Ovary (tissue), 9 donors: Measurements from ENCODE around the gene PRODH2. TPM values are rescaled to one million over a fixed set of nuclear protein-coding genes. Genes with fewer than 3 reads are reported as not detected.

Source experiments
- DNase-seq, 5 donors: peaks; one replicate each; pipeline ENCODE4 v3.0.0-alpha.2; 2019 to 2020
- H3K27ac ChIP-seq, 2 donors: fragments of 200-600 bp; one replicate each; pipeline versions ENCODE4 v1.5.1 to v1.8.0; 2019 to 2022
- H3K27me3 ChIP-seq: fragments of 200-600 bp; one replicate; pipeline ENCODE4 v1.8.0; 2022
- H3K36me3 ChIP-seq: fragments of 200-600 bp; sonication (generic); one replicate; pipeline ENCODE4 v1.5.1; 2019
- H3K4me1 ChIP-seq: one replicate; pipeline ENCODE4 v1.8.1; 2013; ENCODE audit warnings: mild to moderate bottlenecking, moderate library complexity; ENCODE audit not compliant: insufficient read depth
- H3K4me3 ChIP-seq: fragments of 200-600 bp; sonication (generic); one replicate; pipeline ENCODE4 v1.5.1; 2017
- H3K9me3 ChIP-seq, 2 donors: fragments of 200-600 bp in 1 of 2; sonication (generic) in 1 of 2; one replicate each; pipeline versions ENCODE4 v1.5.1 to v1.8.1; 2013 to 2019; ENCODE audit warnings: mild to moderate bottlenecking in 1 of 2, moderate library complexity in 1 of 2
- EP300 ChIP-seq: sonication (generic); formaldehyde crosslinking; IDR thresholded peaks from one replicate; pipeline ENCODE4 v1.6.1; 2017; ENCODE audit warnings: antibody characterized with exemption
- POLR2A ChIP-seq: fragments of 450-650 bp; IDR thresholded peaks from one replicate; pipeline ENCODE4 v1.6.1; 2017; ENCODE audit warnings: antibody characterized with exemption, mild to moderate bottlenecking, moderate library complexity
- WGBS, 3 donors: extraction: QIAGEN DNeasy Blood & Tissue Kit in 1 of 3; methylation state at CpG; one replicate each; pipeline versions ENCODE4 v1.1.5 to v1.1.7; 2013 to 2017; 5-methylcytosine and 5-hydroxymethylcytosine counted together
- intact Hi-C, 4 donors: fragments of 100-400 bp; cut with DNase I; formaldehyde crosslinking; loops; one replicate each; pipeline versions ENCODE4 v1.11.0 to v1.15.1; 2022 to 2023
- polyA plus RNA-seq, 2 donors: library from polyadenylated mRNA; stranded (reverse); fragments of 200-250 nt in 1 of 2; fragments of 350-450 nt in 1 of 2; fragmentation: Illumina TruSeq in 1 of 2; extraction: RNeasy Lipid Tissue Mini Kit (QIAGEN cat#74804) in 1 of 2; gene quantifications; one replicate each; pipeline ENCODE4 v1.2.3, GENCODE V29; 2013 to 2014
- total RNA-seq, 7 donors: library from RNA; depleted of rRNA in 2 of 7; stranded (reverse); fragments of >200 nt in 2 of 7; fragmentation: NEBNext Ultra II Directional in 3 of 7; extraction: Animal tissue kit (Norgen Biotek cat#: 25700) in 3 of 7; gene quantifications; one replicate each; pipeline versions ENCODE4 v1.1.0 to v1.2.4, GENCODE V29; 2016 to 2023
- TF ChIP-seq, protein P1 (sequence below), 3 donors: fragments of 450-650 bp in 2 of 3; fragments of 200-600 bp in 1 of 3; IDR thresholded peaks; one replicate each; pipeline versions ENCODE4 v1.5.1 to v1.8.0; 2016 to 2022; ENCODE audit warnings: antibody characterized with exemption in 3 of 3, mild to moderate bottlenecking in 1 of 3
- donor health status: DM: no; HTN: no; CAD: no; lungs with moderate emphysema.
- donor health status: DM: no; HTN: no; CAD: no.
- donor health status: Bipolar disorder and iron deficiency.
- donor health status: DM: yes; HTN: yes; CAD: no.
- donor health status: DM: no; HTN: no; CAD: no.
- donor health status: DM: yes; HTN: yes; CAD: no.

Gene PRODH2
- total and polyA plus RNA-seq, 9 donors: 0.41 TPM; not detected in 8

- Histone ChIP-seq H3K27ac (no peak overlapping the region), H3K4me1 (no peaks in the 10 kb centered on the region), H3K36me3 (no peaks in the 10 kb centered on the region), H3K27me3 (no peaks in the 10 kb centered on the region), H3K4me3 (no peak overlapping the region), H3K9me3 (no peaks in the 10 kb centered on the region)
- intact Hi-C loops: loop anchor here in 1 of 4 donors (10.0 kb wide), 1 partner anchor 141 kb away; no protein-coding TSS in a partner anchor
- 78 to 79% (median 79%) methylated on average over 28 of the region's 28 CpGs for WGBS, 3 donors
- peak in 1 of 5 donors; percentile 23 for DNase-seq
- TF ChIP-seq POLR2A (no peak), EP300 (no peak)
- TF ChIP-seq, protein P1, sequence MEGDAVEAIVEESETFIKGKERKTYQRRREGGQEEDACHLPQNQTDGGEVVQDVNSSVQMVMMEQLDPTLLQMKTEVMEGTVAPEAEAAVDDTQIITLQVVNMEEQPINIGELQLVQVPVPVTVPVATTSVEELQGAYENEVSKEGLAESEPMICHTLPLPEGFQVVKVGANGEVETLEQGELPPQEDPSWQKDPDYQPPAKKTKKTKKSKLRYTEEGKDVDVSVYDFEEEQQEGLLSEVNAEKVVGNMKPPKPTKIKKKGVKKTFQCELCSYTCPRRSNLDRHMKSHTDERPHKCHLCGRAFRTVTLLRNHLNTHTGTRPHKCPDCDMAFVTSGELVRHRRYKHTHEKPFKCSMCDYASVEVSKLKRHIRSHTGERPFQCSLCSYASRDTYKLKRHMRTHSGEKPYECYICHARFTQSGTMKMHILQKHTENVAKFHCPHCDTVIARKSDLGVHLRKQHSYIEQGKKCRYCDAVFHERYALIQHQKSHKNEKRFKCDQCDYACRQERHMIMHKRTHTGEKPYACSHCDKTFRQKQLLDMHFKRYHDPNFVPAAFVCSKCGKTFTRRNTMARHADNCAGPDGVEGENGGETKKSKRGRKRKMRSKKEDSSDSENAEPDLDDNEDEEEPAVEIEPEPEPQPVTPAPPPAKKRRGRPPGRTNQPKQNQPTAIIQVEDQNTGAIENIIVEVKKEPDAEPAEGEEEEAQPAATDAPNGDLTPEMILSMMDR (IDR thresholded peaks at IDR 0.05): no peak
Measured at GRCh38 chr19:35783469-35784434, 28.9 kb downstream of the PRODH2 start.

DNA sequence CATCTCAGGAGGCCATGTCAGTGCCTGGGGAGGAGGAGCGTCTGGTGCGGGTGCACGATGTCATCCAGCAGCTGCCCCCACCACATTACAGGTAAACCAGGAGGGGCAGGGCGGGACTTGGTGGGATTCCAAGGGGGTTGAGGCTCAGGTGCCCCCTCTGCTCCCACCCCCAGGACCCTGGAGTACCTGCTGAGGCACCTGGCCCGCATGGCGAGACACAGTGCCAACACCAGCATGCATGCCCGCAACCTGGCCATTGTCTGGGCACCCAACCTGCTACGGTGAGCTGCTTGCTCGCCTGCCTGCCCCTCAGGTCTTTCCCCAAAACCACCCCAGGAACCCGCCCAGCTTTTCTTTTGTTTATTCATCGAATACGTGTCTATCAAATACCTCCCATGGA is 30.1 kb downstream of the PRODH2 start:
- Histone ChIP-seq H3K4me3 (no peak overlapping the region), H3K36me3 (no peaks in the 10 kb centered on the region), H3K9me3 (no peaks in the 10 kb centered on the region), H3K4me1 (no peaks in the 10 kb centered on the region), H3K27ac (no peak overlapping the region), H3K27me3 (no peaks in the 10 kb centered on the region)
- TF ChIP-seq EP300: no peak
- TF ChIP-seq POLR2A: no peak
- TF ChIP-seq, protein P1 (IDR thresholded peaks at IDR 0.05): no peak
- peak in 1 of 5 donors; percentile 24 for DNase-seq
- WGBS, 3 donors: 92 to 97% (median 92%) methylated on average over 11 to 12 of the region's 12 CpGs
- intact Hi-C loops: loop anchor here in 1 of 4 donors (10.0 kb wide), 1 partner anchor 142 kb away; no protein-coding TSS in a partner anchor

DNA sequence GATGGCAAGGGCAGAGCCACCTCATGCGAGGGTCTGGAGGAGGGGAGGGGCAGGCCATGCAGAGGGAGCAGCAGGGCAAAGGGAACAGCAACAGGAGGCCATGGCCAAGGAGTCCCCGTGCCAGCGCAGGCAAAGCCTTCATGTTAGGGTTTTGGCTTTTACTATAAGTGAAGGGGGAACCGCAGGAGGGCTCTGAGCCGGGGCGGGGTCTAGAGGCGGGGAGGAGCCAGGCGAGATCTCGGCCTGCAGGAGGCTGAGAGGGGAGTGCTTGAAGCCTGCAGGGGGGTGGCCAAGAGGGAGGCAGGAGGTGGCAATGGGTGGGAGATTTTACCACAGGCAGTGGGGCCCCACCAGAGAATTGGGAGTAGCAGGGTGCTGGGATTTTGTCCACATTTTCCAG is 31.0 kb downstream of the PRODH2 start:
- Histone ChIP-seq H3K27ac (no peak overlapping the region), H3K4me1 (no peaks in the 10 kb centered on the region), H3K27me3 (no peaks in the 10 kb centered on the region), H3K9me3 (no peaks in the 10 kb centered on the region), H3K36me3 (no peaks in the 10 kb centered on the region), H3K4me3 (no peak overlapping the region)
- 73 to 78% (median 76%) methylated on average over 9 of the region's 9 CpGs for WGBS, 3 donors
- no peak for DNase-seq
- intact Hi-C loops: loop anchor here in 1 of 4 donors (10.0 kb wide), 1 partner anchor 143 kb away; no protein-coding TSS in a partner anchor
- no peak for TF ChIP-seq EP300
- TF ChIP-seq POLR2A: no peak
- TF ChIP-seq, protein P1 (IDR thresholded peaks at IDR 0.05): no peak

GRCh38 chr19:35780717-35781116 is 31.9 kb downstream of the PRODH2 start:
- WGBS, 3 donors: 87 to 92% (median 90%) methylated on average over 19 to 20 of the region's 20 CpGs
- Histone ChIP-seq H3K4me3 (no peak overlapping the region), H3K9me3 (no peaks in the 10 kb centered on the region), H3K36me3 (no peaks in the 10 kb centered on the region), H3K27me3 (no peaks in the 10 kb centered on the region), H3K4me1 (peaks cover 3% of the 10 kb centered on the region), H3K27ac (no peak overlapping the region)
- intact Hi-C loops: loop anchor here in 1 of 4 donors (10.0 kb wide), 1 partner anchor 144 kb away; no protein-coding TSS in a partner anchor
- peak in 1 of 5 donors; percentile 22 for DNase-seq
- TF ChIP-seq, protein P1 (IDR thresholded peaks at IDR 0.05): no peak
- TF ChIP-seq POLR2A: no peak
- no peak for TF ChIP-seq EP300
